Kidney glomerular epithelial cell (primary cell): ENCODE results near the gene CAP2.
A peak's percentile ranks its signal among the peaks of the same experiment; 100 is the strongest.
"Not testable (repeated sequence)": the region's sequence is repeated elsewhere in the genome, so short reads cannot be mapped to it uniquely, and the experiment has no call there.

ENCODE experiments used
- DNase-seq: peaks from one replicate; lab custom pipeline; 2025; lab: John Stamatoyannopoulos, UW

The CAP2 gene

DNA sequence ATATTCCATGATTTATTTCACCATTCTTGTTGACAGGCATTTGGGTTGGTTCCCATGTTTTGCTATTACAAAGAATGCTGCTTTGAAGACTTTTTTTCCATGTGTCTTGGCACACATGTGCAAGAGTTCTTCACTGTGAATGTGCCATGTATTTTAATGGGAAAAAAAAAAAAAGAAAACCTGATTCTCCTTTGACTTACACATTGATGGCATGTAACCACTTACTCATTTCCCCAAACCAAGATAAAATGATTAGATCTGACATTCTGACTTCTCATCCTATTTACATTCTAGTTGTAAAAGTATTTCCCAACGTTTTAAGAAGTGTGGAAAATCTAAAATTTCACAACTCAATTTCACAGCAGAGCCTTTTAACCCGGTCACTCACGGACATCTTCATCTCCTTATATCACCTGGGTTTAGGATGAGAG lies 4.4 kb downstream of the CAP2 start:
- DNase-seq: no peak

DNA sequence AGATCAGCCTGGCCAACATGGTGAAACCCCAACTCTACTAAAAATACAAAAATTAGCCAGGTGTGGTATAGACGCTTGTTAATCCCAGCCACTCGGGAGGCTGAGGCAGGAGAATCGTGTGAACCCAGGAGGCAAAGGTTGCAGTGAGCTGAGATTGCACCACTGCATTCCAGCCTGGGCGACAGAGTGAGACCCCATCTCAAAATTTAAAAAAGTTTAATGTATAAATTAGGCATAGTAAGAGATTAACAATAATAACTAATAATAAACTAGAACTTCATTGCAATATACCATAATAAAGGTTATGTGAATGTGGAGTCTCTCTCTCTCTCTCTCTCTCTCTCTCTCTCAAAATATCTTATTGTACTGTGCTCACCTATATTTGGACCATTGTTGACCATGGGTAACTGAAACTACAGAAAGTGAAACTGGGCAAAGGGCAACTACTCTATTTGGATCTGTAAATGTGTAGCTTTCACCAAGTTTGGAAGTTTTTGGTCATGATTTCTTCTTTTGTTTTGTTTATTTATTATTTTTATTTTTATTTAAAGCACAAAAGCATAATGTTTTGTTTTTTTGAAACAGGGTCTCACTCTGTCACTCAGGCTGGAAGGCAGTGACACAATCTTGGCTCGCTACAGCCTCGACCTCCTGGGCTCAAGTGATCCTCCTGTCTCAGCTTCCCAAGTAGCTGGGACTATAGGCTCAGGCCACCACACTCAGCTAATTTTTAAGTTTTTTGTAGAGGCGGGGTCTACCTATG lies 12.0 kb downstream of the CAP2 start:
- not testable (repeated sequence) for DNase-seq

DNA sequence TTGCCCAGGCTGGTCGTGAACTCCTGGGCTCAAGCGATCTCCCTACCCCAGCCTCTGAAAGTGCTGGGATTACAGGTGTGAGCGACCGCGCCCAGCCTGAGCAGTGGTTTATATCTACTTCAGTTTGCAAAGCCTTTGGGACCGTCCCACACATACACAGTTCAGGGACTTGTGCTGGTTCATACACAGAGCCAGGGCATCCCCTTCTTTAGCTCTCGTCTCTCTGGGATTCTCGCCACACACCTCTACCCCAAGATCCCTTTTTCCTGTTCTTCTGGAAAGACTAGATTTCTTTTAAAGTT lies 12.5 kb downstream of the CAP2 start:
- no peak for DNase-seq

DNA sequence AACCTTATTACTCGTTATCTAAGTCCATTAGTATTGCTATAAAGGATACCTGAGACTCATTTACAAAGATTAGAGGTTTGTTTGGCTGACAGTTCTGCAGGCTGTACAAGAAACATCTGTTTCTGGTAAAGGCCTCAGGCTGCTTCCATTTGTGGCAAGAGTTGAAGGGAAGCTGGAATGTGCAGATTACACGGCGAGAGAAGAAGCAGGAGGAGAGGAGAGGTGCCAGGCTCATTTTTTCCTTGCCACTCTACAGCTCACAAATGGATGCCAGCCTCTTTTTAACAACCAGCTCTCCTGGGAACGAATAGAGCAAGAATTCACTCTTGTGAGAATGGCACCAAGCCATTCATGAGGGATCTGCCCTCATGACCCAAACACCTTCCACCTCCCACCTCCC lies 14.7 kb downstream of the CAP2 start:
- no peak for DNase-seq

DNA sequence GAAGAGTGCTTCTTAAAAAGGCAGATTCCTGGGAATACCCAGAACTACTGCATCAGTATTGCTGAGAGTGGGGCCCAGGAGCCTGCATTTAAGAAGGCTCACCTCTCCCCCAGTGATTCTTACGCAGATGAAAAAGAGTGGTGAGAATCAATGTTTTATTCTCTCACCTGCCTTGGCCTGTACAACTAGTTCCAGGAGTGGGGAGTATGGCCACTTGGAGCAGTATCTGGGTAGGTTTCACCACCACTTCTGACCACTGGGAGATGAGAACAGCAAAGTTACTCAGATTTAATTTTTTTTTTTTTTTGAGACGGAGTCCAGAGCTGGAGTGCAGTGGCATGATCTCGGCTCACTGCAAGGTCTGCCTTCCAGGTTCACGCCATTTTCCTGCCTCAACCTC lies 16.9 kb downstream of the CAP2 start:
- no peak for DNase-seq

DNA sequence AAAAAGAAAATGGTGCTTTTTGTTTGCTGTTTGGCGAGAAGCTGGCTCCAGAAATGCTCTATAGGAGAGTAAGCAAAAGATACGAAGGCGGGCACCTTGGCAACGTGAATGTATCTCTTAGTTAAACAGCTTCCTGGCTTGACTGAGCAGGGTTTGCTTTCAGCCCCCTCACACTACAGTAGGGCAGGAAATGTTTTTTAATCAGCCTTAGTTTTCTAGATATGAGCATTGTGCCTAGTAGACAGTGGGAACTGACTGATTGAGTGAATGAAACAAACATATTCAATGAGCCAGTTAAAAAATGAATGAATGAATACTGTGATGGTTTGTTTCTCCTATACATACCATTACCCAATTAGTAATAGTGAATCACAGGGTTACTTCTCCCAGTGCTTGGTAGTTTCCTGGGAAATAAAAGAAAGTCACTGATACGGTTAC lies 19.9 kb downstream of the CAP2 start:
- peak; percentile 57 for DNase-seq

DNA sequence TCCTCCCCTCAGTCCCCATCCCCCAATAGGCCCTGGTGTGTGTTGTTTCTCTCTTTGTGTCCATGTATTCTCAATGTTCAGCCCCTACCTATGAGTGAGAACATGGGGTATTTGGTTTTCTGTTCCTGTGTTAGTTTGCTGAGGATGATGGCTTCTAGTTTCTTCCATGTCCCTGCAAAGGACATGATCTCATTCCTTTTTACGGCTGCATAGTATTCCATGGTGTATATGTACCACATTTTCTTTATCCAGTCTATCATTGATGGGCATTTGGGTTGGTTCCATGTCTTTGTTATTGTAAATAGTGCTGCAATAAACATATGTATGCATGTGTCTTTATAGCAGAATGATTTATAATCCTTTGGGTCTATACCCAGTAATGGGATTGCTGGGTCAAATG lies 21.0 kb downstream of the CAP2 start:
- not testable (repeated sequence) for DNase-seq

DNA sequence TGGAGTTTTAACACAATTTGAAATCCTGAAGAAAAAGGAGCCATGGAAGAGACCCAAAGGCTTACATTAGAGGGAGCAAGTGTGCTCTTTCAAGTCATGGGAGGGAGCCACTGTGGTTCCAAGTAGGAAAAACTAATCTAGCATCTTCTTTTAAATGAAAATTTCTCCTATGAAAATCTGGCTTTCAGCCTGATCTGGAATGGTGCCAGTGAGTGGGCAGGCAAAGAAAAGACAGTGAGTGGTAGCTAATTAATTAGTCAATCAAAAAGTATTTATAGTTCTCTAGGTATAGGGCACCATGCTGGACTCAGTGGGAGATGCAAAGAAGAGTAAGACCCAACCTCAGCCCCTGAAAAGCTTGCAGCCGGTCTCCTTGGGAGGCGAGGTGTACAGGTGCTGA lies 21.9 kb downstream of the CAP2 start:
- DNase-seq: no peak

DNA sequence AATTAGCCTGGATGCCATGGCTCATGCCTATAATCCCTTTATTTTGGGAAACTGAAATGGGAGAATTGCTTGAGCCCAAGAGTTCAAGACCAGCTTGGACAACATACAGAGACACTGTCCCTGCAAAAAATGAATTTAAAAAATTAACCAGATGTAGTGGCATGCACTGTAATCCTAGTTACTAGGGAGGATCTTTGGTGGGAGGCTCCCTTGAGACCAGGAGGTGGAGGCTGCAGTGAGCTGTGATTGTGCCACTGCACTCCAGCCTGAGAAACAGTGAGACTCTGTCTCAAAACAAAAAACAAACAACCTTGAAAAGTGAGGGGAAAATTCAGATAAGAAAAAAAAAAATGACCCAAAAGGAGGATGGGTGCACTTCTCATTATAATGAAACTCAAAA lies 23.4 kb downstream of the CAP2 start:
- no peak for DNase-seq

DNA sequence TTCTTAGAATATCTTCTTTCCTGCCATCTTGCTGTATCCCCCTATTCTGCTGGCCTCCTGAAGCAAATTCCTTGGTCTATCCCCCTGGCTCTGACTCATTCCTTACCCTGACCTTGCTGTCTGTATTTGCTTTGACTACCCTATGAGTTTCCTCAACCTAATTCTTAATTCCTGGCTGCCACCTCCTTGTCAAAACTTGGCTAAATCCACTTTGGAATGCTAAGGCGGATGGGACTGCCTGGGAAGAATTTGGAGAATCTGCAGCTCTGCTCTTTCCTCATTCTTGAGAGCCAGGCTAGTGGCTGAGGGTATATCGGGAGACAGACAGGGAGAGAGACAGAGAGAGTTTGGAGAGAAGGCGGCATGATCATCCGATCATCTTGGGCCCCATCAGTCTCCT lies 24.4 kb downstream of the CAP2 start:
- DNase-seq: peak; percentile 97

DNA sequence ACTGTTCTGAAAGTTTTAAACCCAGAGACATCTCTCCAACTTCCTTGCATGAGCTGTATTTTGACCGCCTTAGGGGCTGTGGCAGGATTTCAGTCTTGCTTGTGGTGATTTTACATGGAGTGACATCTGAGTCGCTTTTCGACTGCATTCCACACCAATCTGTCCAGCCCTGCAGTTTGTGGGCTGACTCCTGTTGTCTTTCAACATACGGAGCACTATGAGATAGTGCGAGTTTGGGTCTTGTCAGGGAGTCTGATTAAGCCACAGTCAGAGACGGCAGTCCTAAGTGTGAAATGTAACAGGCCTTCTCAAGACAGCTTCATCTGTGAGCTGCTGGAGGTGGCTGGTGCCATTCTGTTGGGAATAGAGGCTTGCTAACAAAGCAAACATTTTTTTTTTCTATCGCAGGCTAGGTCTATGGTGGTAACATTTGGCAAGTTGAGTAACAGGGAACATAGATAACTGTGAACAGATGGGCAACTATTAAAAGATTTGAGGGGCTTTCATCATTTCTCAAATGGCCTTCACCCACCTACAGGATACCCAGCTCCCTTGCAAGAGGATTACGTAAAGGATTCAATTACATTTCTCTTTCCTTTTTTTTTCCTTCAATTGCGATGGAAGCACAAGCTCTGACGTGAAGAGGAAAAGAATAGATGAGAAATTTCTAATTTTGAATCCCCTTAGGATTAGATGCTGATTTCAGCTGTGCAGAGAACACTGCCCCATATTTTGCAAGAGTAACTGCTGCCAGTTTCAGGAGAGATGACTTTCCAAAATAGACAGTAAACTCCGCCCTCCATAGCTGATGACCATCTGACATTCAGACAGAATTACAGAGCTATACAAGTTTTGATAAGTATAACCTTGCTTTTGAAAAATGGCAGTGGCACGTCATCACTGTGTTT lies 25.1 kb downstream of the CAP2 start:
- DNase-seq: peak; percentile 25

DNA sequence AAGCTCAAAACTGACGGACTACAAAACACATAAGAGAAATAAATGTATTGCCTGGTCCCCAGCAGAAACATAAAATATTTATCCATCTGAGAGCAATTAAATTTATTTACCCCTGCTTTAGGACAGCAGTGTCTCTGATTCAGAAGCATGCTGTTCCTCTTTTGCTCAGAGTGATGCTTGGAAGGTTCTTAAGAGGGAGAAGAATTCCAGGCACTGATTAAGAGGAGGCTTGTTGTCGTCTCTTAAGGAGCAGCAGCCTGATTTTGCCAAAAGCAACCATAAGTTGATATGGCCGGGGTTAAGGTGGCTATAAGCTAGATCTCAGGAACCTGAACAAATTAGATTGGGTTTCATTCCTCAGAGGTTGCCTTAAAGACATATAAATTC lies 25.8 kb downstream of the CAP2 start:
- no peak for DNase-seq

DNA sequence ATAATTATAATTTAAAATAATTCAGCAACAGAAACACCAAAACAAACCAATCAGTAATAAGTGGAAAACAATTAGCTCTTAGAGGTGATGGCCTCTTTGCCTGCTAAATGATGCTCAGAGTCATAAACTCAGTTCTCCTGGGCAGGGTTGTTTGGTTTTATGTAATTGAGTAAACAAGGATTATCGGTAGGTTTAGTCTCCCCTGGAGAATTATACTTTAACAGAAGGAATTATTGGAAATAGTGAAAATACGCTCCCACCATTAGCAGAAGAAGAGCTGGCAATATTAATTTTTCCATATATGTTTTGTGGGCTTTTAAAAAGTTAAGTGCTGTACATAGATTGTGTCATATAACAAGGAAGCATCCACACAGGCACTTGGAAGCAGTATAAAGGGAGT lies 27.0 kb downstream of the CAP2 start:
- DNase-seq: no peak

DNA sequence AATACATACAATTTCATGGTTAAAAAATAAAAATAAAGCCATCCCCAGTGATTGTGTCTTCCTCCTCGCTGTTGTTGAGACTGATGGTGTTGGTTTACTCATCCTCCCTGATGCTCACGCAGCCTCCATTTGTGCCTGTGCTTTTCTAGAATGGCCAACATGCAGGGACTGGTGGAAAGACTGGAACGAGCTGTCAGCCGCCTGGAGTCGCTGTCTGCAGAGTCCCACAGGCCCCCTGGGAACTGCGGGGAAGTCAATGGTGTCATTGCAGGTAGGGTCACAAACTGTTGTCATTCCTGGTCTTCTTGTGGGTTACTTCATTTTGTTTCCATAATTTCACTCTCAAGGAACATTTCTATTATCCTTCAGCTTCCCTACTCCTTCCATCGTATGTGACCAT lies 28.0 kb downstream of the CAP2 start:
- no peak for DNase-seq

DNA sequence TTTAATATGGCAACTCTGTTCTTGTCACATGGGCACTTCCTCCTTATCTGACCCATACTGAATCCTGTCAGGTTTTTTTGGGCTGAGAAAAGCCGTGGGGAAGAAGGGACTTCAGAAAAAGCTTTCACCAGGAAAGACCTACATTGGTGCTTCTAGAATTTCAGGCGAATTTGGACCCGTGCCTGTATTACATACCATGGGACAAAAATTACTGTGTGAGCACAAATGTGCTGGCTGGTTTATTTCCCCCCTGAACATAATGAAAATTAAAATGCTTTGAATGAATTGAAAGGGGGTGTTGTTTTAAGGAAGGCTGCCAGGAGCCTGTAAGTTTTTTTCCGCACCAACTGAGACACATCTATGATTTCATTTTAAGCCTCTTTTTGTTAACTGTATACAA lies 29.6 kb downstream of the CAP2 start:
- no peak for DNase-seq

DNA sequence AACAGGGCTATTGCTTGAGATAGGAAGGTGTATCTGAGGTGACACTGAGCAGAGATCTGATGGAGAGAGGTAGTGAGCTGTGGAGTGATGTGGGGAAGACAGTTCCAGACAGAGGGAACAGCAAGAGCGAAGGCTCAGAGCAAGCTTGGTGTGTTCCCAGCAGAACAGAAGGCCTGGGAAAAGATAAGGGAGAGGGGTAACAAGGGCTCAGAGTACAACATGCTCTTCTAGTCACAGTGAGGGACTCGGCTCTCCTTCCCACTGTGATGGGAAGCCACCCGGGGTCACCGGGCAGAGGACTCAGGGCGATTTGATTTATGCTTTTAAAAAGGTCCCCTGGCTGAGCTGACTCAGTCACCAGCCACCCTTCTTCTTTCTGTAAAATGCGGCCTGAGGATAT lies 33.7 kb downstream of the CAP2 start:
- no peak for DNase-seq

DNA sequence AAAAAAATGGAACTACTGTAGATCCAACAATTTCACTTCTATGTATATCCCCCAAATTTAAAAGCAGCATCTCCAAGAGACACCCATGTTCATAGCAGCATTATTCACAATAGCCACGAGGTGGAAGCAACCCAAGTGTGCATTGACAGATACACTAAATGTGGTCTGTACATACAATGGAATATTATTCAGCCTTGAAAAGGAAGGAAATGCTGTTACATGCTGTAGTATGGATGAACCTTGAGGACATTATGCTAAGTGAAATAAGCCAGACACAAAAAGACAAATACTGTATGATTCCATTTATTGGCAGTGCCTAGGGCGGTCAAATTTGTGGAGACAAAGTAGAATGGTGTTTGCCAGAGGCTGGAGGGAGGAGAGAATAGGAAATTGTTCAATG lies 34.2 kb downstream of the CAP2 start:
- no peak for DNase-seq

DNA sequence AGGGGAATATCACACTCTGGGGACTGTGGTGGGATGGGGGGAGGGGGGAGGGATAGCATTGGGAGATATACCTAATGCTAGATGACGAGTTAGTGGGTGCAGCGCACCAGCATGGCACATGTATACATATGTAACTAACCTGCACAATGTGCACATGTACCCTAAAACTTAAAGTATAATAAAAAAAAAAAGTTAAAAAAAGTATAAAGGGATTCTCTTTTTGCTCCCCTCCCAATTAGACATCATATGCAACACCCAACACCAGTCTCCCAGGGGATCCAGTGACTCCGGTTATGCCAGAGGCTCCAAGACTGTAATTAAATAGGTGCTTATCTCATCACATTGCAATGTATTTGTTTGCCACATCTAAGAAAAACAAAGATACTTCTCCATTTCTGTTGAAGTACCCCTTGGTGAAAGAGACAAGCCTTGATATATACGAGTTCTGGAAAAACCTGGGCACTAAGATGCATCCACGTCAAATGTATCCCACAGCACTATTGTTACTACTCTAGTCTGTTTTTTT lies 35.3 kb downstream of the CAP2 start:
- not testable (repeated sequence) for DNase-seq

DNA sequence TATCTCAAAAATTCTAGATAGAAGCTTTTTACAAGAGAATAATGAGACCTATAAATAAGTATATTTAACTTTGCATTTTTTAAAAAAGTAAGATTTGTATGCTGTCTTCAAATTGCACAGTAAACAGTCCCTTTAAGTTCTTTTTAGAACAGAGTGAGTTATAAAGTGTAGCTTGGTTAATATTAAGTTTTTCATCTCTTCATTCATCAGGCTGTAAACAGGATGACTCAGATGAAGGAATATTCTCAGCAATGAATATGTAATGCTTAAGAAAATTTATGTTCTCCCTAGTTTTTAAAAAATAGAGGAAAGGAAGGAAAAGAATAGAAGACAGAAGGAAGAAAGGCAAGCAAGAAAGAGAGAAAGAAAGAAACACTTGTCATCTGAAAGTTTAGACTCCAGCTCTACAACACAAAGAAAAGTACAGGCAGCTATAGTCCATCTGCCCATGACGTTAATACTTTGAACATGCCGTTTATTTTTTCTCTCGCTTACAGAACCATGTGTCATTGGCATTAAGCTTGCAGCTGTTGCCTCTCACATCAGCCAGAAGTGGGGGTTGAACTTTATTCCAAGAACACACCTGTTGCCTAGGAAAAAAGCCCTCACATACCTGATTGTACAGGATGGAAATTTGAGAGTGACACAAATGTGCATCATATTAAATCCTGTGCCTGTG lies 36.1 kb downstream of the CAP2 start:
- no peak for DNase-seq

DNA sequence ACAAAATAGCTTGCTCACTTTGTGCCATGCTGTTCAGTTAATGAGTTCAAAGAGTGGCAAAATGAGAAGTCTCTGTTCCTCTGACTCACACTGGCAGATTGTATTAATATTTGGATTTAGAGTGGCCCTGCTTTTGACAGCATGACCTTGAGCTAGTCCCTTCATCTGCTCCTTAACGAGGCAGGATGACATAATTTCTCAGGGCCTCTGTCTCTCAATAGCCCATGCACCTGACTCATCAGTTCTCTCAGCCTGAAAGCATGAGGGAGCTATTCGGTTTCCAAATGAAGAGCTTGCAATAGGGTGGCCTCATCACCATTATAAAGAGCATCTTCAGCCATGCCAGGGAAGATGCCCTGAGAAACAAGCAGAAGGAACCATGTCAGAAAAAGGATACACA lies 38.2 kb downstream of the CAP2 start:
- peak; percentile 26 for DNase-seq

DNA sequence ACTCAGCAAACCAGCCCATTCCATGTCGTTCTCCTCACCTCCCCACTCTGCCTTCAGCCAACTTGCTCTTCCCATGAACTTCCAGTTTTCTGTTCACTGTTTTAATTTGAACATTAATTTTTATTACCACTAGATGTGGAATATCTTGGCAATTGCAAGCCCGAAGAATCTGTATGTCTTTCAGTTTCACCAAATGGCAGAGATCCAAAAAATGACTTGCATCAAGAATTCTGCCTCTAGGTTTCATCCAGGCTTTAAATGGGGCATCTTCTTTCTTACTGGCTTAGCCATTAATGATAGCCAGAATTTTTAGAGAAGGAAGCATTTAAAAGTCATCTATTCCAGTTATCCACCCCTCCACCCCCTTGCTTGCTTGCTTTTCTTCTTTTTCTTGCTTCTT lies 39.0 kb downstream of the CAP2 start:
- no peak for DNase-seq

DNA sequence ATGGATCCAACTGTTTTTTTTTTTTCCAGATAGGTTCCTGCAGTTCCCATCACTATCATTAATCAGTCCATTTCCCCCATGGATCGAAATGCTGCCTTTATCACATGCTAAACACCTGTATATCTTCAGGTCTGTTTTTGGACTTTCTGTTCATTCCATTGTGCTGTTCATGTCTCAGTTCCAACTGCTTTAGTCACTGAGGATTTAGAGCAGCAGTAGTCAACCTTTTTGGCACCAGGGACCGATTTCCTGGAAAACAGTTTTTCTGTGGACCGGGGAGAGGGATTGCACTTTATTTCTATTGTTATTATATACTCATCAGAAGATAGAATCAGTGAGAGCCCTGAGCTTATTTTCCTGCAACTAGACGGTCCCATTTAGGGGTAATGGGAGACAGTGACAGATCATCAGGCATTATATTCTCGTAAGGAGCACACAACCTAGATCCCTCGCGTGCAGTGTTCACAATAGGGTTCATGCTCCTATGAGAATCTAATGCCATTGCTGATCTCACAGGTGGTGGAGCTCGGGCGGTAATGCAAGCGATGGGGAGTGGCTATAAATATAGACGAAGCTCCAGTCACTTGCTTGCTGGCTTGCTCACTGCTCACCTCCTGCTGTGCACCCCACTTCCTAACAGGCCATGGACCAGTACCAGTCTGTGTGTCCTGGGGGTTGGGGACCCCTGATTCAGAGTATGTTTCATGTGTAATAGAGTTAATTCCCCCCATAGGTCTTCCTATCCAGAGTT lies 46.0 kb downstream of the CAP2 start:
- DNase-seq: no peak
